Ramos (cell line): ENCODE results near the gene PHLPP1.

ENCODE experiments used
- in situ Hi-C: fragments of 300-500 bp; cut with MboI; formaldehyde crosslinking; loops from one replicate; pipeline ENCODE4 v1.14.3; 2022; ENCODE audit warnings: low sequenced_read_pairs; ENCODE audit not compliant: unreplicated experiment

PHLPP1 gene

DNA sequence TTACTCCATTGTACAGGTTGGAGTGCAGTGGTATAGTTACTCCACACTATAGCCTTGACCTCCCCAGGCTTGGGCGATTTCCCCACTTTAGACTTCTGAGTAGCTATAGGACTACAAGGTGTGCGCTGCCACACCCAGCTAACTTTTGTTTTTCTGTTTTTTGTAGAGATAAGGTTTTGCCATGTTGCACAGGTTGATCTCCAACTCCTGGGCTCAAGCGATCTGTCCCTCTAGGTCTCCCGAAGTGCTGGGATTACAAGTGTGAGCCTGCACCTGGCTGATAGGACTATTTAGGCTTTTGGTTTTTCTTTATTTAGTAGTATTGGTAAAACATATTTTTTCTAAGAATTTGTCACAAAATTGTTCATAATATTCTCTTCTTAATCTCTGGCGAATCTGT lies 121.7 kb downstream of the PHLPP1 start:
- in situ Hi-C loops, result no loop called here

DNA sequence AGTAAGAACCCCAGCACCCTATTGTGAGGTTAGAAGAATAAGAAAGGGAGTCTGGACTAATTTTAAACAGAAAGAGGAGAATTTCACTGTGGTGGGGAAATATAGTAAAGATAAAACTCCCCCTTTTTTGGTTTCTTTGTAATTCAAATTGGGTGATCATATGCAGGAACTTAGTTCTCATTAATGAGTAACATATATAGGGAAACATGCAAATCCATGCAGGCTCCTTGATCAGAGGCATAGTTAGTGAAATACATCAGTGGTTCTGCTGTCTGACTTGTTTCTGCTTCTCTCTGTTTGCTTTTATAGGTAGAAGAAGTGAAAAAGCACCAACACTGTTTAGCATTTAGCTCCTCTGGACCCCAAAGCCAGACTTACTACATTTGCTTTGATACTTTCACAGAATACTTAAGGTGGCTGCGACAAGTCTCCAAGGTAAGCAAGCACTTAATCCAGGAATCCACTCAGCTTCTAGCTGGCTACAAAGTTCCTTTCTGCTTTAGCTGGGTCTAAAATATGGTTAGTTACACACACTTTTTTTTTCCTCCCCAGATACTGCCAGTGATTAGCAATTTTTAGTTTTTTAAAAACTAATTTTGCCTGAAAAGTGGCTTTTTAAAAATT lies 123.2 kb downstream of the PHLPP1 start:
- in situ Hi-C loops, result no loop called here

DNA sequence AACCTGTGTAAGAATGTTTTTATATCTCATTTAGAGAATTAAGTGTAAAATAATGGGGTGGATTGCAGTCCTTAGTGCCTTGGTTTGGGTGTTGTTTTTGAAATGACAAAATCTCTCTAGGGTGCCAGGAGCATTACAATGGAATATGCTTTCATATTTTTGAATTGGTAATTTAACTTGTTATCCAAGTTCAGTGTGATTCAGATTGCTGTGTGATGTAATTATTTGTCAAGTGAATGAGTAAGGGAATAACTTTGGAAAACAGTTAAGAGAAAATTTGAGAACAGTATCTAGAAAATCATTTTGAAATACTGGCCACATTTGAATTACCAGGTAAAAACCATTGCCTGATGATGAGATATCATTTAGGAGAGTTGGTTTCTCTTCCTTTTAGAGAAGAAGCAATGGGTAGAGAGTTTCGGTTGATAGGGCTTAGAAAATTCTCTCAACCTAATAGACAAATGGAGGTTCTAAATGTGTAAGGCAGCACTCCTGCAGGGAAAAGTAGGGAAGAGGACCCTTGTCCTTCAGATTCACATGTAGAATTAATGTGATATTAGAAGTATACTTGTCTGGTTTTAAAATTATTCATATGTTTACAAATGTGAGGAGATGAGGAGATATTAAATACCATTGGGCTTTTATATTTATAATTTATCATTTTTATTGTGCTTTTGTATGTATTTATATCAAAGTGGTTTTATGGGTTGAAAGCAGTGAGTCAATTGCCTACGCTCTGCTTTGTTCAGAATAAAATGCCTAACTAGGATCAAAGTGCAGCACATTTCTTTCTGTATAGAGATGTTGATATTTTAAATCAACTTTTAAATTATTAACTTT lies 124.8 kb downstream of the PHLPP1 start:
- in situ Hi-C loops, result no loop called here

DNA sequence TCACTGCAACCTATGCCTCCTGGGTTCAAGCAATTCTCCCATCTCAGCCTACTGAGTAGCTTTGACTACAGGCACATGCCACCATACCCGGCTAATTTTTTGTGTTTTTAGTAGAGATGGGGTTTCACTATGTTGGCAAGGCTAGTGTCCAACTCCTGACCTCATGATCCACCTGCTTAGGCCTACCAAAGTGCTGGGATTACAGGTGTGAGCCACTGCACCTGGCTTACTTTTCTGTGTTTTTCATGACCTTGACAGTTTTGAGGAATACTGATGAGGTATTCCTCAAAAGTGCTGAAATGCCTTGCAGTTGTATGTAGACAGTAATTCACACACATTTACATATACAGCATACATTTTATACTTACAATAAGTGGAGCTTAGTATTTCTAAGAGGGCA lies 126.1 kb downstream of the PHLPP1 start:
- in situ Hi-C loops, result no loop called here

DNA sequence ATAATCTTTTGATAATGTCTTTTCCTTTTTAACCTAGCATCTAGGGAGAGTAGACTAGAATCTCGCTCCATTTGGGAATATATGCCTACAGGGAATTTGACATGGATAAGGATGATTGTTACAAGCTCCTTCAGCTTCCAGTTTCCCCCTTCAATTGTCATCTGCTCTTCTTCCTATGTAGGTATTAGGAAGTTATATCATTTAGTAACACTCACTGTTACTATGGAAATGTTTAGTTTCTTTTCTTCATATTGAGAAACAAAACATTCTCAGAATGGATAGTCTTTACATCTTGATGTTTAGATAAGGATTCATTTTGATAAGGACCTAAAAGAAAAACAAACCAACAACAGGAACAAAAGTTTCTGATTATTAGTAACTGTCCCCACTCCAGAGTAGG lies 127.6 kb downstream of the PHLPP1 start:
- in situ Hi-C loops, result no loop called here

DNA sequence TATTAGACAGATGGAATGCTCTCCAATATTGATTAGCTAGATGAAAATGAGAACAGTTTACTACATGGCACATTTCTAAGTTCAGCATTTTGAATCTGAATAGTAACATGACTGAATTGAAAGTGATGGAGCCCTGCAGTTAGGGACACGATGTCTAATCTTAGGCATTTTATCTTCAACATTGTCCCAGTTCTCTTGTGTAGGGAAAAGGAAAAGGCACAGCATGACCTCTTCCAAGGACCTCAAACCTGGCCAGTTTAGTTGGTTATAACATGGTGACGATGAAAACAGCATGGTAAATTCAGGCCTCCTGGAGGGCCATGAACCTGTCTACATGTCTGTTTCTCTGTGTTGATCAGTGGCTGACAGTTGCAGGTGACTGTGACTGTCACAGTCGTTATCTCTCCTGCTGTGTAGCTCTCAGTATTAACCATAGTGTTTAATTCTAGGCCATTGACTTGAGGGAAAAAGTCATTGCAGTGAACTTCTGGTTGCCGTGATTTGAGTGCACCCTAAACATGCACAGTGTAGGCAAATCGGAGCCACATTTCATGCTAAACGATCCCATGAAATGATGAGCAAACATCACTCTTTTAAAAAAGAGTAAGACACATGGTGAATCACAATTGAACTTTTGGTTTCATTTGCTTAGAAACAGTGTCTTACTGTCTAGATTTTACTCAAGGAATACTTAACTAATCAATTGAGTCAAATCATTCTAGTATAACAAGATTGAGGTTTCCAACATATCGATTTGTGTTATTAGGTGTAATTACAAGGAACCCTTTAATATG lies 129.7 kb downstream of the PHLPP1 start:
- in situ Hi-C loops, result no loop called here

DNA sequence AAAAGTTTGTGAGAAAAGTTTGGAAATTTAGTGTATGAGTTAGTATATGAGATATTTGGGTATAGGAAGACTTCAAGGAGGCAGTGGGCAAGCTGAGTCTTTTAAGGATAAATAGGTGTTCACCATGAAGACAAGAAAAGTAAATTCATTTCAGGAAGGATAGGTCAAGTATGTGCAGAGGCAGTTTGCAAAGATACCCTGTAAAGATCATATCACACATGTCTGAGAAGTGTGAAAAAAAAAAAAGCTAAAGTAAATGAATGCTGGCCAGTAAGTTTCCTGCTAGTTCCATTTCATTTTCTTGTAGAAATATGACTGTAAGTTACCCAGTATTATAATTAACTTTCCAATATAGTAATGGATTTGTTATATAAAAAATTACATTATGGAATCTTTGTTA lies 131.0 kb downstream of the PHLPP1 start:
- in situ Hi-C loops, result no loop called here

DNA sequence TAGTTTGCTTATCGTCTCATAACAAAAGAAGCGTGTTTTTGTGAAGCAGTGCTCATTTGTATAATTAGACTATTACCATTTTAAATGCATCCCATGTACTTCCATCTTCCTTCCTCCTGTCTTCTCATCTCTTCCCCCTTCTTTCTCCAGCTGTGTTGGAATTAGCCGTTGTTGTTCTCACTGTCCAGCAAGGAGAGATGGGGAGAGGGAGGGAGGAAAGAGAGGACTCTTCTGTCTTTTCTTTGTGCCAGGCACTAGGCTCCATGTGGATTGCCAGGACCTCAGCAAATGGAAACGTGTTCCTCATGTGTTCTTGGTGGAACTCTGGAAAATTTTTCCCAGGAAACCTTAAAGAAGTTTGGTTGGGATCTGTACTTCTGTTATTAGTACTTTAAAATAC lies 131.7 kb downstream of the PHLPP1 start:
- in situ Hi-C loops, result no loop called here

DNA sequence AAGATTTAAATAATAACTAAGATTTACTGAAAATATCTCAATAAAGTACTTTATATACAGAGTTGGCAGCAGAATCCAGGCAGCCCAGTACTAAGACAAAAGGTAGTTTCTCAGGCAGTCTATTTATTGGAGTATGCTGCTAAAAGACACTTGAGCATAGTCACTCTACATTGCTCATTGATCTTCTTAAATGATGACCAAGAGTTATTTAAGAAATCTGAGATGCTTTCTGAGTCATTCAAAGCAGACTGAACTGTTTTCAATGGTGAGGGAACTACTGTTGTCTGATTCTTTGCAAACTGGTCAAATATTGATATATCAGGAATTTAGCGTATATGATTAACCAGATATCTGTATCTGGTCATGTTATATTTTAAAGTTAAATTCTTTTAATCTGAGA lies 133.6 kb downstream of the PHLPP1 start:
- in situ Hi-C loops, result no loop called here

DNA sequence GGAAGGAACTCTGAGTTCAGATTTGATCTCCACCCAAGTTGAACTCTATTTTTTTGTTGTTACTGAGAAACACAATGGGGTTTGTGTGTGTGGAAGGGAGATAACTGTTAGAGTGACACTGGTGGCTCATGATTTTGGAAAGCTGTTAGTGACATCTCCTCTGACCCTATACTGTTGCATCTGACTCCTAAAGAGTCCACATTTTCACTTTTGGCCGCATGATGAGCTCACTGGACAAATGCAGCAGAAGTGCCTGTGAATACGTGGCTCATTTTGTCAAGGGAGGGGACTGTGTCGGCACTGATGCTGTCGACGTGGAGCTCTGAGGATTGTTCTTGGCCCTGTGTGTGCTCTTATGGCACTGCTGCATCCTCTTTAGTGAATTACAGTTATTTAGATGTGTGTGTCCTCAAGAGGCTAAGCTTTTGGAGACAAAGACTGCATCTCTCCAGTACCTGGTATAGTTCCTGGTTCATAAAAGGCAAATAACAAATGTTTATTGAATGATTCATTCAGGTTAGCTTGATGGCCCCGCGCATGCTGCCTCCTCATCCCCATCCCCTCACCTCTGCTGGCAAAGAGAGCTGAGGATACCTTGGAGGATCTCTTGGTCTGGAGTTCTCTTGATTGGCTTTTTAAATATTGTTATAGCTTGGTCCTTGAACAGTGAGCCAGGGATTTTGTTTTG lies 135.4 kb downstream of the PHLPP1 start:
- in situ Hi-C loops, result no loop called here

DNA sequence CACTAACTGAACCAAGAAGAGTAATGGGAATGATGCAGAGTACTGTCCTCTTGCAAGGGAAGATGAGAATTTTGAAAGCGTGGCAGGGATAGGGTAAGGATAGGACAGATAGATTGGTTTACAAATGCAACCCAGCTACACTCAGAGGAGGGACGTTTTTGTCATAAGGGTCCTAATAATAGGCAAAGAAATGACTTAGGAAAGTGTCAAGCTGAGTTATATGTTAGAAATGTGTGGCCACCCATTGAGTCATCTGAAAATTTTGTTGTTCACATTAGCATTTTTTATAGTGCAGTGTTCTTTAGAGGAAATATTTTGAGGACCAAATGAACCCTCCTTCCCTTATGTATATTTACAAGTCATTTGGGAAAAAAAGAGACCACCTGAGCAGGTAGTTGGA lies 137.5 kb downstream of the PHLPP1 start:
- in situ Hi-C loops, result no loop called here

DNA sequence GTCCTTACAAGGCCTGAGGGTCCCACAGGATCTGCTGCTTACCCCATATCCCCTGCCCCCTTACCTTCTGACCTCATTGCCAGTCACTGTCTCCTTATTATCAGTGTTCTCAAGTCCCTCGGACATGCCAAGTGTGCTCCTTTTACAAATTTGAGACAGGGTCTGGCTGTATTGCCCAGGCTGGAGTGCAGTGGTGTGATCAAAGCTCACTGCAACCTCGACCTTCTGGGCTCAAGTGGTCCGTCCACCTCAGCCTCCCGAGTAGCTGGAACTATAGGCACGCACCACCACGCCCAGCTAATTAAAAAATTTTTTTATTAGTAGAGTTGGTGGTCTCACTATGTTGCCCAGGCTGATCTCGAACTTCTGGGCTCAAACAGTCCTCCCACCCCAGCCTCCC lies 141.0 kb downstream of the PHLPP1 start:
- in situ Hi-C loops, result no loop called here

DNA sequence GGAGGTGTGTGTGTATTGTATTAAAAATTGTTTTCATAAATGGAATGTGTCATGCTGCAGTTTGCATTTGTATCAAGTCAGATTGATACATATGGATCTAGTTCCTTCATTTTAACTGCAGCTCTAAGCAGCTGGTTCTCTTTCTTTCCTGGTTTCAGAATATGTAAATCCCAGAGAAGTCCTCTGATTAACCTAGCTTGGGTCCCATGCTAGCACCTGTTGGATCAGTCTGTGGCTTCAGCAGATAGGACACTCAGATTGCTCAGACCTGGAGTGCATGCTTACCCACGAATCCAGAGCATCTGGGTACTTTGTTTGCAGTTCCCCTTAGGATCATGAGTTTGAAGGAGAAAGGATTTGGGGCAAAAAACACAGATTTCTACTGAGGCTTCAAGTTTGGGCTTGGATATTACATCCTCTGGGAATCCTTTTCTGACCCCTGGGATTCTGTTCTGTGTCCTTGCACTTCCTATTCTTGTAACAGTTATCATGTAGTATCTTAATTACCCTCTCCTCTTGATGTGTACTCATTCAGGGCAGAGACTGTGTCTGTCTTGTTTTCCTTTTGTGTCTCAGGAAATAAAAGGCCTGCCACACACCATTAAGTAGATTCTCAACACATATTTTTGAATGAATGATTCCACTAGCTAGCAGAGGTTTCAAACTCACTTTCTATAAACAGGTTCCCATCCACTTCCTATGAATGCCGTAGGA lies 142.1 kb downstream of the PHLPP1 start:
- in situ Hi-C loops, result no loop called here

DNA sequence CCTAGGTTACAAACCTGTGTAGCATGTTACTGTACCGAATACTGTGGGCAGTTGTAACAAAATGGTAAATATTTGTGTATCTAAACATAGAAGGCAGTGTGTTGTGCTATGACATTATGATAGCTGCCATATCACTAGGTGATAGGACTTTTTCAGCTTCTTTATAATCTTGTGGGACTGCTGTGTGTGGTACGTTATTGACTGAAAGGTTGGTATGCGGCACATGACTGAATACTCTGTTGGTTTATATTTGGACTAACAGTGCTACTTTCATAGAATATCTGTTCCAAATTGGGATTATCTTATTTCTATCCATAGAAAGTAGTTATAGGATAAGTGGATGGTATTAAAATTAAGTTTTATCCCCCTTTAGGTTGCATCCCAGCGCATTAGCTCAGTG lies 144.7 kb downstream of the PHLPP1 start:
- in situ Hi-C loops, result no loop called here

DNA sequence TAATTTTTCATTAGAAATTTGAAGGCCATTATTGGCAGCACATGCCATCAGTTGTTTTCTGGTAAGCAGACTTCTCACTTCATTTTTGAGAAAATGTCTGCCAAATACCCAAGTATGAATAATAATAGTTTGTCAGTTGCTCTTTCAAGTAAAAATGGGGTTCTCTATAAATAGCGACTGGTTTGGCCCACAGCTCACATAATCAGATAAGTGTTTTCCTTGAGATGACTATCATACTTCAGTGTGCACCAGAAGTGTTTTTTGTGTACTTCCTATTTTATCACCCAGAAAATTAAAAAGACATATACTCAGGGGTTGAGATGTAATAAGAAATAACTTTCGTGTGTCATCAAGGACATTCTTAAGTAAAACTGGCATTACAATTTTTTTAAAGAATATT lies 147.1 kb downstream of the PHLPP1 start:
- in situ Hi-C loops, result no loop called here

DNA sequence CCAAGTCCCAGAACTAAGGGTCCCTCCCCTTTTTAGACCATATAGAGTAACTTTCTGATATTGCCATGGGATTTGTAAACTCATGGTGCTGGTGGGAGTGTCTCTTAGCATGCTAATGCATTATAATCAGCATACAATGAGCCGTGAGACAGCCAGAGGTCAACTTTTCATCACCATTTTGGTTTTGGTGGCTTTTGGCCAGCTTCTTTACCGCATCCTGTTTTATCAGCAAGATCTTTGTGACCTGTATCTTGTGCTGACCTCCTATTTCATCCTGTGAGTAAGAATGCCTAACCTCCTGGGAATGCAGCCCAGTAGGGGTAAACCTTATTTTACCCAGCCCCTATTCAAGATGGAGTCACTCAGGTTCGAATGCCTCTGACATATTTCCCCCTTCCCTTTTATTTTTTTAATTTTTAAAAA lies 148.2 kb downstream of the PHLPP1 start:
- in situ Hi-C loops, result no loop called here

DNA sequence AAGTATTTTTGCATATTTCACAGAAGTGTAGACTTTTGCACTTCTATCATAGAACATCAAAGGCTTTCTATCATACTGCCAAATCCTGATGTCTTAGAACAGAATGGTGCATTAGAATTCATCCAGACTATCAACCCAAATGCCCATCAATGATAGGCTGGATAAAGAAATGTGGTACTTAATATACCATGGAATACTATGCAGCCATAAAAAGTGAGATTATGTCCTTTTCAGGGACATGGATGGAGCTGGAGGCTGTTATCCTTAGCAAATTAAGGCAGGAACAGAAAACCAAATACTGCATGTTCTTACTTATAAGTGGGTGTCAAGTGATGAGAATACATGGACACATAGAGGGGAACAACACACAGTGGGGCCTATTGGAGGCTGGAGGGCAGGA lies 150.2 kb downstream of the PHLPP1 start:
- in situ Hi-C loops, result no loop called here

DNA sequence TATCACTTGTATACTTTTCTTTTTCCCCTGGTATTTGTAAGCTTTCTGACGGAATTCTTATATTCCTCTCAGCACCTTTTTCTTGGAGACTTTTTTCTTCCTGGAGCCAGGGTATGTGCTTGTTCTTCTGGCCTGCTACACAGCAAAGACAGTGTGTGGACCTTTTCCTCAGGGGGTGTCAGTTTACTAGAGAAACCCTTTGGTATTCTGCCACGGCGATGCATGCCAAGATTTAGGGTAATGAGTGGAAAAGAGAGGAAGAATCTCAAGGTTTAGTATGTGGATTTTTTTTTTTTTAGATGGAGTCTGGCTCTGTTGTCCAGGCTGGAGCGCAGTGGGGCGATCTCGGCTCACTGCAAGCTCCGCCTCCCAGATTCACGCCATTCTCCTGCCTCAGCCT lies 152.2 kb downstream of the PHLPP1 start:
- in situ Hi-C loops, result no loop called here

DNA sequence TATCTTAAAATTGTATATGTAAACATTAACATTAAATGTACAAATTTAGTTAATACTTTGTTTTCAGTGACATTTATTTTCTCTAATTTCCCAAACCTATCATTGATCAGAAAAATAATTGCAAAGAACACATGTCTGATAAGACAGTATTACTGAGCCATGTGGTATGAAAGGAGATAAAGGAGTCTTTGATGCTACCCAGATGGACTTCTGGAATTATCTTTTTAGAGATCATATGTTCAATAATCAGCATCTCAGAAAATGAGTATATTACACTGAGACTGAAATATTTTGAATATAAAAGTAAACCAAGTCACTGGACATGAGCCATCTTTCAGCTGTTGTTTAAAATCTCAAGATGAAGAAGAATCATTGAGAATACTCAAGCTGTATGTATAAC lies 153.3 kb downstream of the PHLPP1 start:
- in situ Hi-C loops, result no loop called here

DNA sequence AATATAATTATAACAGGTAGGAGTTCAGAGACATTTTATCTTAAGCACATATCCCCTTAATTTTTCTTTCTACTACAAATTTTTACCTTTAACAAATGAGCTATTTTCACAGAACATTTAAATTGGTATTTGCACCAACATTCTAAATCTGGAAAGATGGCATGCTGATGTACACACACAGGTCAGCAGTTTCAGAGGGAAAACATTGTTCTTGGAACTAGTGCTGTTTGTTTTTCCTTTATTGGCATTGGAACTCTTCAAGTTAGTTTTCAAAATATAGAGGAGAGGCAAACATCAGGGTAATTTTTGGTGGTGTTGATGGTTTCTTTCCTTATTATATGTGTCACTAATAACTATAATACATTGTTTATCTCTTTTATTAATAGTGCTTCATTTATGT lies 155.3 kb downstream of the PHLPP1 start:
- in situ Hi-C loops, result no loop called here
